Measurements from ENCODE around the gene TTLL13. TPM values are rescaled to one million over a fixed set of nuclear protein-coding genes. Genes with fewer than 3 reads are reported as not detected.
A peak's percentile ranks its signal among the peaks of the same experiment; 100 is the strongest.

The TTLL13 gene
- under 1 TPM; 0.45 to 0.58 TPM for total RNA-seq

- Mint-ChIP-seq H3K9me3 (no peaks in the 10 kb centered on the region), H3K27ac (no peak within 1 kb of the TSS), H3K36me3 (ENCODE audit: low read depth) (no peaks in the 10 kb centered on the region), H3K4me3 (peak within 1 kb of the TSS; percentile 58), H3K27me3 (peaks cover 3% of the 10 kb centered on the region), H3K4me1 (peaks cover 18% of the 10 kb centered on the region)
- ChIA-PET CTCF (interaction anchor here (0.9 to 2.1 kb wide), 7 partner anchors 12 to 70 kb away, joined by 3 to 7 read pairs (median 6); no protein-coding TSS in a partner anchor), POLR2A (interaction anchor here (1.4 to 3.8 kb wide), 4 partner anchors 9 to 49 kb away, joined by 3 to 38 read pairs (median 7); partner anchors contain the start of genes CIB1, GDPGP1, NGRN and SEMA4B)
- DNase-seq = peak; percentile 84
Measured at GRCh38 chr15:90249203-90249863, at the start of gene TTLL13. Gene TTLL13, plus strand, starts transcription at chr15:90249556. Its CDS starts 1,075 bp downstream, at chr15:90250631.

DNA sequence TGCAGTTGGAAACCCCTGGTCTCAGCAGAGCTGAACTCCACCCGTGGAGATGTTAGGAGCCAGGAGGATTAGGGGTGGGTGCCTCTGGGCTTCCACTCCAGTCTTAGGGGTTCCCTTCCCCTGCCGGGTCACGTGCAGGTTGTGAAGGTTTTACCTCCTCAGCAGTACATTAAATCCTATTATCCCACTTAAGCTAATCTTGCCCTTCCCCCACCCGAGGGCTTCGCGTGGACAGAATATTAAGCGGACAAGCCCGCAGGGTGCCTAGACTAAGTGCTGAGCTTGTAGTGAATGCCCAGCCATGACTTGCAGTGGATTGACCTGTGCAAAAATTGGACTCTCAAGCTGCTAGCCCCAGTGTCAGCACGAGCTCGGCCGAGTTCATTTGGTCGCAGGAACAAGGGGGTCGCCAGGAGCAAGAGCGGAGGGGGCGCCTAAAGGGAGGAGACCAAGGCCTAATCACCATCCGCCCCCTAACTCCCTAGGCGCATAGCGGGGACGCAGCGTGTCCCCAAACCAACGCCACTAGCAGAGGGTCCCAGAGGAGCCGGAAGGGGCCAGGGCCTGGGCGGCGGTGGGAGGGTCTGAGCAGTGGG, 48.7 kb upstream of the TTLL13 start:
- ChIA-PET POLR2A (interaction anchor here (0.8 to 4.8 kb wide), 15 partner anchors 9 to 516 kb away, joined by 3 to 41 read pairs (median 4); partner anchors contain the start of genes BLM, CIB1, GDPGP1 and NGRN), CTCF (interaction anchor here (0.6 to 2.8 kb wide), 9 partner anchors 9 to 101 kb away, joined by 3 to 10 read pairs (median 5); no protein-coding TSS in a partner anchor)
- no peak for DNase-seq
- Mint-ChIP-seq H3K27me3 (peaks cover 3% of the 10 kb centered on the region), H3K36me3 (ENCODE audit: low read depth) (peaks cover 5% of the 10 kb centered on the region), H3K27ac (peak overlapping the region; percentile 59), H3K4me3 (peak overlapping the region; percentile 78), H3K4me1 (peaks cover 27% of the 10 kb centered on the region), H3K9me3 (no peaks in the 10 kb centered on the region)

DNA sequence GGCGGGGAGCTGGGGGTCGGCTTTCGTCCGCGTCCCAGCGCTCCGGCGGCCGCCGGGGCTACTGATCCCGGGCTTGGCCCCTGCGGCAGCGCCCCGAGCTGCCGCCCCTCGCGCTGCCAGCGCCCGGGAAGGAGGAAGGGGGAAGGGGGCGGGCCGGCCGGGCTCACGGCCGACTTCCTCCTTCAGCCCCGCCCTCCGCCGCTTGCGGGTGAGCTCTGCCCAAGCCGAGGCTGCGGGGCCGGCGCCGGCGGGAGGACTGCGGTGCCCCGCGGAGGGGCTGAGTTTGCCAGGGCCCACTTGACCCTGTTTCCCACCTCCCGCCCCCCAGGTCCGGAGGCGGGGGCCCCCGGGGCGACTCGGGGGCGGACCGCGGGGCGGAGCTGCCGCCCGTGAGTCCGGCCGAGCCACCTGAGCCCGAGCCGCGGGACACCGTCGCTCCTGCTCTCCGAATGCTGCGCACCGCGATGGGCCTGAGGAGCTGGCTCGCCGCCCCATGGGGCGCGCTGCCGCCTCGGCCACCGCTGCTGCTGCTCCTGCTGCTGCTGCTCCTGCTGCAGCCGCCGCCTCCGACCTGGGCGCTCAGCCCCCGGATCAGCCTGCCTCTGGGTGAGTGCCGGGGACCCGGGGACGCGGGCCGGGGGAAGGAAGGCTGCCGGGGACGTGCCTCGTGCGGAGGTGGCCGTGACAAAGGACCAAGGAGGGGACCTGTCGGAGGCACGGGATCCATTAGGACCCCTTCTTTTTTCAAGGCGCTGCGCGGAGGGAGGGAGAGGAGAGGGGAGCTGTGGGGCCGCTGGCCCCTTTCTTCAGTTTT, 48.0 kb upstream of the TTLL13 start, which contains the start of gene SEMA4B:
Gene SEMA4B, plus strand, starts transcription at position 201 of the 814 bp plus-strand sequence. Its CDS starts 249 bp downstream, at position 450.
- ChIA-PET CTCF (interaction anchor here (0.6 to 2.8 kb wide), 9 partner anchors 10 to 315 kb away, joined by 3 to 10 read pairs (median 5); no protein-coding TSS in a partner anchor), POLR2A (interaction anchor here (0.8 to 4.8 kb wide), 15 partner anchors 10 to 515 kb away, joined by 3 to 41 read pairs (median 6); partner anchors contain the start of genes BLM, CIB1, GDPGP1 and NGRN)
- Mint-ChIP-seq H3K27me3 (peaks cover 3% of the 10 kb centered on the region), H3K9me3 (no peaks in the 10 kb centered on the region), H3K27ac (peak within 1 kb of the TSS; percentile 59), H3K4me1 (peaks cover 29% of the 10 kb centered on the region), H3K4me3 (peak within 1 kb of the TSS; percentile 81), H3K36me3 (ENCODE audit: low read depth) (peaks cover 12% of the 10 kb centered on the region)
- peak; percentile 80 for DNase-seq

GRCh38 chr15:90201944-90202375, 47.4 kb upstream of the TTLL13 start:
- peaks cover 16% of the 10 kb centered on the region for H3K36me3 Mint-ChIP-seq (ENCODE audit: low read depth)
- H3K4me1 Mint-ChIP-seq = peaks cover 29% of the 10 kb centered on the region

GRCh38 chr15:90202929-90203328, 46.4 kb upstream of the TTLL13 start:
- ChIA-PET POLR2A (interaction anchor here (1.0 to 4.8 kb wide), 4 partner anchors 11 to 63 kb away, joined by 3 to 41 read pairs (median 5); partner anchors contain the start of genes CIB1, GDPGP1 and NGRN), CTCF (interaction anchor here (0.9 to 1.2 kb wide), 4 partner anchors 11 to 103 kb away, joined by 3 to 4 read pairs (median 3); partner anchors contain the start of gene CIB1)
- Mint-ChIP-seq H3K27ac (no peak overlapping the region), H3K27me3 (peaks cover 3% of the 10 kb centered on the region), H3K4me3 (peak overlapping the region; percentile 81), H3K4me1 (peaks cover 29% of the 10 kb centered on the region), H3K9me3 (no peaks in the 10 kb centered on the region), H3K36me3 (ENCODE audit: low read depth) (peaks cover 24% of the 10 kb centered on the region)
- DNase-seq = no peak

More at GRCh38 chr15:90201944-90202375, 47.4 kb upstream of the TTLL13 start:
- H3K4me3 Mint-ChIP-seq = peak overlapping the region; percentile 81
- CTCF ChIA-PET = interaction anchor here (0.6 to 2.8 kb wide), 5 partner anchors 10 to 314 kb away, joined by 4 to 10 read pairs (median 7); no protein-coding TSS in a partner anchor
- peaks cover 3% of the 10 kb centered on the region for H3K27me3 Mint-ChIP-seq
- H3K9me3 Mint-ChIP-seq = no peaks in the 10 kb centered on the region
- no peak overlapping the region for H3K27ac Mint-ChIP-seq
- POLR2A ChIA-PET = interaction anchor here (1.0 to 4.8 kb wide), 8 partner anchors 10 to 102 kb away, joined by 3 to 41 read pairs (median 8); partner anchors contain the start of genes CIB1, GDPGP1, NGRN and TTLL13
- DNase-seq = no peak

GRCh38 chr15:90203473-90203872, 45.9 kb upstream of the TTLL13 start:
- H3K9me3 Mint-ChIP-seq = no peaks in the 10 kb centered on the region
- CTCF ChIA-PET = interaction anchor here (0.9 to 1.2 kb wide), 4 partner anchors 11 to 104 kb away, joined by 3 to 4 read pairs (median 3); partner anchors contain the start of gene CIB1
- POLR2A ChIA-PET = interaction anchor here (1.0 to 4.8 kb wide), 4 partner anchors 12 to 62 kb away, joined by 3 to 41 read pairs (median 5); partner anchors contain the start of genes CIB1, GDPGP1 and NGRN

DNA sequence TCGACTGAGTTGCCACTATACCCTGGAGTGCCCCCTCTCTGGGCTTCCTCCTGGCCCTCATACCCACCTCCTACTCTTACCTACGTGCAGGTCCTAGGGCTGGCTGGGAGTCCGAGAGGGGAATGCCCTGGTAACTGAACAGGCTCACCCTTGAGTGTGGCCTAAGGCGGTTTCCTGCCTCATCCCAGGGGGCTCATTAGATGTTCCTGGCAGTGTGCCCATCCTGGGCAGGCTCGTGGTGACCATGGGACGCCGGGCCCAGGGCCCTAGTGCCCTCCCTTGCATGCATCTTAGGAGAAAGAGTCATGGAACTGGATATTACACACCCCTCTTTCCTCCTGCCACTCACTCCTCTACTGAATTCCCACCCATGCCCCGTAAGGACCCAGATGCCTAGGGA, 45.4 kb upstream of the TTLL13 start:
- Mint-ChIP-seq H3K4me1 (peaks cover 30% of the 10 kb centered on the region), H3K27me3 (peaks cover 3% of the 10 kb centered on the region), H3K9me3 (no peaks in the 10 kb centered on the region), H3K36me3 (ENCODE audit: low read depth) (peaks cover 27% of the 10 kb centered on the region), H3K27ac (no peak overlapping the region), H3K4me3 (no peak overlapping the region)
- ChIA-PET CTCF (interaction anchor here (0.9 to 1.2 kb wide), 3 partner anchors 12 to 104 kb away, joined by 3 to 4 read pairs (median 3); no protein-coding TSS in a partner anchor), POLR2A (interaction anchor here (1.2 to 4.8 kb wide), 2 partner anchors 29 to 62 kb away, joined by 3 to 41 read pairs; partner anchors contain the start of genes CIB1, GDPGP1 and NGRN)
- DNase-seq = no peak

More at GRCh38 chr15:90203473-90203872, 45.9 kb upstream of the TTLL13 start:
- H3K27ac Mint-ChIP-seq = no peak overlapping the region
- H3K36me3 Mint-ChIP-seq (ENCODE audit: low read depth) = peaks cover 24% of the 10 kb centered on the region
- peaks cover 27% of the 10 kb centered on the region for H3K4me1 Mint-ChIP-seq
- peaks cover 3% of the 10 kb centered on the region for H3K27me3 Mint-ChIP-seq
- DNase-seq = no peak
- H3K4me3 Mint-ChIP-seq = no peak overlapping the region

DNA sequence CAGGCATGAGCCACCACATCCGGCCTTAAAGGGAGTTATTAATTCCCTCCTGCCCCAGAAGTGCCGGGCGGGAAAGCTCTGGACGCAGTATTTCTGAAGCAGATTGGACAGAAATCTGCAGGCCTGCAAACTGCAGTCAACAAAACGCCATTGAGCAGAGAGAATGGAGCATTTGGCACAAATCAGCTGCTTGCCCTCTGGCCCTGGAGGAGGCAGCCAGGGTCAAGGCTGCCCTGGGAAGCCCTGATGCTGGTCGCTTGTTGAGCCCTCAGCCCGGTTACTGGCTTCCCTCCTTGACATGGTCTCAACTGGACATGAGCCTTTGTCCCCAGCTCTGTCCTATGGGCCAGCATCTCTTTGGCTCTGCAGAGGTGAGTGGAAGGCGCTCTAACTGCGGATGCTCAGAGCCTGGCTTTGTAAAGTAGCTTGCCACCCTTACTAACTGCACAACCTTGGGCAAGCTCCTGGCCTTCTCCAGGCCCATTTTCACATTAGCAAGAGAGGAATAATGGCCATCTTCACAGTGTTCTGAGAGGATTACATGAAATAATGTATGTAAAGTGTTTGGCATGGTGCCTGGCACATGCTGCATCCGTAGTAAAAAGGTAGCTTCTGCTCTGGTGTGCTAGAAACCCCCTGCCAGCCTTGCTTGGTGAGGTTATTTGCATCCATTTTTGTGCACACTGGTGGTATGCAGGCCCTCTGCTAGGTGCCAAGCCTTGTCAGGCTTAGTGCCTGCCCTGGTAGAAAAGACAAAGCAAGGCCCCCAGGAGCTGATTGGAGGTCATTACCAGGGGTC, 44.1 kb upstream of the TTLL13 start:
- POLR2A ChIA-PET = no interaction called here
- H3K27ac Mint-ChIP-seq = no peak overlapping the region

GRCh38 chr15:90205886-90206285, 43.5 kb upstream of the TTLL13 start:
- peaks cover 37% of the 10 kb centered on the region for H3K4me1 Mint-ChIP-seq
- ChIA-PET POLR2A (no interaction called here), CTCF (interaction anchor here (0.5 kb wide), 1 partner anchor 49 kb away, joined by 3 read pairs; no protein-coding TSS in a partner anchor)
- no peak for DNase-seq
- peaks cover 3% of the 10 kb centered on the region for H3K27me3 Mint-ChIP-seq
- peaks cover 43% of the 10 kb centered on the region for H3K36me3 Mint-ChIP-seq (ENCODE audit: low read depth)
- no peaks in the 10 kb centered on the region for H3K9me3 Mint-ChIP-seq
- H3K4me3 Mint-ChIP-seq = no peak overlapping the region
- no peak overlapping the region for H3K27ac Mint-ChIP-seq

More for the DNA sequence above, 44.1 kb upstream of the TTLL13 start:
- peaks cover 3% of the 10 kb centered on the region for H3K27me3 Mint-ChIP-seq
- DNase-seq = no peak
- H3K4me3 Mint-ChIP-seq = no peak overlapping the region
- no peaks in the 10 kb centered on the region for H3K9me3 Mint-ChIP-seq
- peaks cover 38% of the 10 kb centered on the region for H3K36me3 Mint-ChIP-seq (ENCODE audit: low read depth)
- H3K4me1 Mint-ChIP-seq = peaks cover 37% of the 10 kb centered on the region
- CTCF ChIA-PET = no interaction called here

GRCh38 chr15:90207252-90207651, 42.1 kb upstream of the TTLL13 start:
- peaks cover 50% of the 10 kb centered on the region for H3K4me1 Mint-ChIP-seq
- peaks cover 43% of the 10 kb centered on the region for H3K36me3 Mint-ChIP-seq (ENCODE audit: low read depth)
- H3K9me3 Mint-ChIP-seq = no peaks in the 10 kb centered on the region
- ChIA-PET CTCF (no interaction called here), POLR2A (no interaction called here)
- peaks cover 3% of the 10 kb centered on the region for H3K27me3 Mint-ChIP-seq
- no peak for DNase-seq
- H3K27ac Mint-ChIP-seq = no peak overlapping the region
- H3K4me3 Mint-ChIP-seq = no peak overlapping the region

- POLR2A ChIA-PET = interaction anchor here (0.6 to 1.6 kb wide), 3 partner anchors 18 to 83 kb away, joined by 3 to 5 read pairs (median 3); partner anchors contain the start of genes CIB1 and GDPGP1
- Mint-ChIP-seq H3K4me1 (peaks cover 41% of the 10 kb centered on the region), H3K36me3 (ENCODE audit: low read depth) (peaks cover 38% of the 10 kb centered on the region), H3K27me3 (no peaks in the 10 kb centered on the region), H3K9me3 (no peaks in the 10 kb centered on the region), H3K27ac (no peak overlapping the region), H3K4me3 (no peak overlapping the region)
- no peak for DNase-seq
- CTCF ChIA-PET = interaction anchor here (0.9 kb wide), 1 partner anchor 22 kb away, joined by 4 read pairs; no protein-coding TSS in a partner anchor
Measured at GRCh38 chr15:90208356-90208755, 41.0 kb upstream of the TTLL13 start.
